Mucosa of rectum (tissue), 2 donors: ENCODE measurements around the gene ITGBL1.
A peak's percentile ranks its signal among the peaks of the same experiment; 100 is the strongest.

Experiments
- H3K27ac ChIP-seq, 2 donors: one replicate each; pipeline ENCODE4 v1.7.0; 2013; ENCODE audit warnings: inconsistent platforms in 2 of 2, low read depth in 2 of 2, low read length in 2 of 2
- H3K27me3 ChIP-seq, 2 donors: one replicate each; pipeline ENCODE4 v1.7.0; 2013; ENCODE audit warnings: low read length in 2 of 2; ENCODE audit not compliant: control insufficient read depth in 2 of 2, insufficient read depth in 2 of 2
- H3K36me3 ChIP-seq, 2 donors: one replicate each; pipeline ENCODE4 v1.7.0; 2013; ENCODE audit warnings: low read length in 2 of 2; ENCODE audit not compliant: control insufficient read depth in 2 of 2, insufficient read depth in 2 of 2
- H3K4me1 ChIP-seq, 2 donors: one replicate each; pipeline ENCODE4 v1.7.0; 2013; ENCODE audit warnings: low read length in 2 of 2, mild to moderate bottlenecking in 1 of 2; ENCODE audit not compliant: control insufficient read depth in 2 of 2, insufficient read depth in 2 of 2
- H3K4me3 ChIP-seq, 2 donors: one replicate each; pipeline ENCODE4 v1.7.0; 2013; ENCODE audit warnings: low read length in 2 of 2
- H3K9ac ChIP-seq, 2 donors: one replicate each; pipeline ENCODE4 v1.7.0; 2013; ENCODE audit warnings: low read length in 2 of 2, low read depth in 1 of 2, mild to moderate bottlenecking in 1 of 2
- H3K9me3 ChIP-seq, 2 donors: one replicate each; pipeline ENCODE4 v1.7.0; 2013; ENCODE audit warnings: low read length in 2 of 2; ENCODE audit not compliant: control insufficient read depth in 2 of 2
- donor health status: healthy.
- donor health status: Normal muscosa, but diverticular disease.

Gene ITGBL1

DNA sequence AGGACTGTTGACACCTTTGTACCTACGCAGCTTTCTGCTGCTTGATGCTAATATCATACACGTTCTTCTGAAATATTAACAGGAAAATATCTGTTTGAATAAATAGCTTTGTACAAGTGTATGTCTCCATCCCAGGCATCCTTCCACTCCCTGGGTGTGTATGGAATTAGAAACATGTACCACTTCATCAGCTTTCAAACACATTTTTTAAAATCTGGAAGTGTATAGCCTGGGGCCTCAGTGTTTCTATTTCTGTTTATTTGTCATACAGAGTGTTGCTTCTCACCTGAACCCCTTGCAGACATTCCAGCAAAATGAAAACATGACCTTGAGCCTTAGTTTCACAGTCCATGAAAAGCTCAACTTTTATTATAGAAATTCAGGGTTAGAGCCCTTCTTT is 168.6 kb downstream of the ITGBL1 start:
- H3K27me3 ChIP-seq, result no peaks in the 10 kb centered on the region
- H3K27ac ChIP-seq, result no peak overlapping the region
- H3K36me3 ChIP-seq, result no peaks in the 10 kb centered on the region
- H3K4me1 ChIP-seq, result peaks cover 0 to 16% of the 10 kb centered on the region in 2 donors
- H3K9me3 ChIP-seq, result no peaks in the 10 kb centered on the region
- no peak overlapping the region for H3K9ac ChIP-seq
- H3K4me3 ChIP-seq, result no peak overlapping the region

DNA sequence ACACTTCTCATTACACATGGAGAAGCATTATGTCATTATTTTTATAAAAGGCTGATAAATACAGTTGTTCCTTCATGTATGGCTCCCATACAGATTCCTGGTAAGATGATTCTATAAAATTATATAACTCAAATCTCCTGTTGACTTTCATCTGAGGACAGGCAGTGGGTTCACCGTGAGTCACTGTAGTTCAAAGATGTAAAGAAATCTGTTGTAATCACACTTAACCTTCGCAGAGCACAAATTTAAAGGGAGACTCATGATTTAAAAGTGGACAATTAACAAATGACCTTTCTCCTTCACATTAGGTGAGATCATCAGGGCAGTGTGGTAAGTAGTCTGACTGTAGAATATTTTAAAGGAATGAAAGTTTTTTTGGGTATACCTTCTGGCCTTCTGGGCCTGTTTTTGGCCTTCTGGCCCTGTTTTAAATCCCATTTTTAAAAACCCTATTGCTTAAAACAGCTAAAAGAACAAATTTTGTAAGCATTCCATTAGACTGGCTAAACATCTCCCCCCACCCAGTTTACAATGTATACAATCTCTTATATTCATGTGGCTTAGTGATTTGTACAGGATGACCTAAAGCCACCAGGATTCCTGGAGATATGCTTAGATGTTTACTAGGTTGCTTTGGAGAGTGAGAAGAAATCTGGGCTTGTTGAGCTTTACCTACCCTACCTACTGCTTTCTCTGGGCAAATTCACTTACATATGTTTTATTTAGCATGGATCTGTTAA is 171.2 kb downstream of the ITGBL1 start:
- peak overlapping the region in 1 of 2 donors; percentile 34 for H3K4me3 ChIP-seq
- H3K9me3 ChIP-seq, result no peaks in the 10 kb centered on the region
- H3K36me3 ChIP-seq, result no peaks in the 10 kb centered on the region
- no peaks in the 10 kb centered on the region for H3K27me3 ChIP-seq
- H3K4me1 ChIP-seq, result peaks cover 7 to 20% of the 10 kb centered on the region in 2 donors
- H3K9ac ChIP-seq, result no peak overlapping the region
- H3K27ac ChIP-seq, result peak overlapping the region; percentile 26 to 35

DNA sequence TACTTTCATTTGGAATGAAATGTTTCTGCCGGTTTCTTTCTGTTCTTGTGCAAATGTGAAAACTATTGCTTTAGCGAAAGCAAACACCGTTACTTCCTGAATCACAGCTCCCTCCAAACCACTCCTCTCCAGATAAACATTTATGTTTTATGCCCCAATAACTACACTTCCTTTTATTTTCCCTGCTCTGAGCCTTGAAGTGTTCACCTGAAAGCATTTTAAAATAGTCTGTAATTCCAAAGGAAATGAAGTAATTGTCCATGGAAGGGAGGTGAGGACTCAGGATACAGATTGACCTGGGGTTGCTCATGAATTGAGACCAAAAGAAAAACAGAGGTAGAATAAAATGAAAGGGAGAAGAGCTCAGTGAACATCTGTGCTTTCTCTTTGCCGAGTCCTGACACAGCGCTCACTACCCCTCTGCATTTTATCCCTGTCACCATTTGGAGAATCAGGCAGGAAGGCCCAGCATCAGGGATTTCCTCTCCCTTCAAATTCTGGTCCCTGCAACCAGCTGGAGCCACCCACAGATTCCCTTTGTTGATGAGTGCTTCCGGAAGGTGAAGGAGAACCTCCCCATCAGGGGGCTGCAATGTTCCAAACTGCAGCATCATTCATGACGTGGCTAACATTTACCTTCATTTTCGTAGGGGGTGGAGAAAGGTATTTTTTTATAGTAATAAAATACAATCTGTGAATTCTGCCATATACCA is 171.9 kb downstream of the ITGBL1 start:
- H3K27me3 ChIP-seq, result no peaks in the 10 kb centered on the region
- peak overlapping the region in 1 of 2 donors; percentile 39 for H3K4me3 ChIP-seq
- no peaks in the 10 kb centered on the region for H3K9me3 ChIP-seq
- H3K36me3 ChIP-seq, result no peaks in the 10 kb centered on the region
- H3K27ac ChIP-seq, result peak overlapping the region; percentile 26 to 35
- peaks cover 7 to 20% of the 10 kb centered on the region in 2 donors for H3K4me1 ChIP-seq
- H3K9ac ChIP-seq, result no peak overlapping the region

DNA sequence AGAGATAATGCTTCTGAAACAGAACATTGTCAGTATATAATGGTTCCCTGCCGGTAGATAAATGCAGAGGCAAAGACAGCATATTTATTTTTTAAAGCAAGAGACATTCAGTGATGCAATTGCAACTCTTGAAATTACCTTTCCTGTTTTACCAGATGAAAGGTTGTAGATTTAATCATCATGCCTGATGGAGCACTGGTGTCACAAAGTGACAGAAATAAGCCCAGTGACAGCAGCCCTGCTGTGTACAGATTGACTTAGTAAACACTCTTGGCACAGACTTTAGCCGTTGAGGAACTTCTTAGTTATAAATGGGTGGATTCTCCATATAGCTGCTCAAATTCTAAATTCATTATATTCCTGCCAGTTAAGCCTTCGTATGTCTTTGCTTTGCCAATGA is 172.5 kb downstream of the ITGBL1 start:
- Histone ChIP-seq H3K27me3 (no peaks in the 10 kb centered on the region), H3K36me3 (no peaks in the 10 kb centered on the region), H3K27ac (no peak overlapping the region), H3K9me3 (no peaks in the 10 kb centered on the region), H3K9ac (no peak overlapping the region), H3K4me3 (no peak overlapping the region), H3K4me1 (peaks cover 7 to 20% of the 10 kb centered on the region in 2 donors)

DNA sequence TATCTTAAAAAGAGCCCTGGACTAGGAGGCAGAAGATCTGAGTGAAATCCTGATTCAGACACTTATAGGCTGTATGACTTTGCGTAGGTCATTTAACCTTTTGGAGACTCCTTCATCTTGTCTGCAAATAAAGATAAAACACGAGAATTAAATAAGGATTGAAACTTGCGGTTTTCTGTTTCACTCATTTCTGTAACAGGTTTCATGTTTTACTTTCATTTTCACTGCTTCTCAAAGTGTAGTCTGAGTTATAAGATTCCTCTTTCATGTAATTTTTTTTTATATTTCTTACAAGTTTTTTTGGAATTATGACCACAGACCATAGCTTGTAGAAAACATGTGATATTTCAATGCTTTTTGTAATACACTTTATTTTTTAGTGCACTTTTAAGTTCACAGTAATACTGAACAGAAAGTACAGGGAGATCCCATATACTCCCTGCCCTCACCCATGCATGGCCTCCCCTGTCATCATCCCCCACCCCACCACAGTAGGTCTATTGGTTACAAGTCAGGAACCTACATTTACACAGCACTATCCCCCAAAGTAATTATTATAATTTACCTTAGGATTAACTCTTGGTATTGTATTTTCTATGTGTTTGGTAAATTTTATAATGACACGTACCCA is 174.6 kb downstream of the ITGBL1 start:
- Histone ChIP-seq H3K27me3 (no peaks in the 10 kb centered on the region), H3K4me3 (peak overlapping the region; percentile 28 to 32), H3K9me3 (no peaks in the 10 kb centered on the region), H3K36me3 (no peaks in the 10 kb centered on the region), H3K4me1 (peaks cover 7 to 20% of the 10 kb centered on the region in 2 donors), H3K9ac (no peak overlapping the region), H3K27ac (no peak overlapping the region)

DNA sequence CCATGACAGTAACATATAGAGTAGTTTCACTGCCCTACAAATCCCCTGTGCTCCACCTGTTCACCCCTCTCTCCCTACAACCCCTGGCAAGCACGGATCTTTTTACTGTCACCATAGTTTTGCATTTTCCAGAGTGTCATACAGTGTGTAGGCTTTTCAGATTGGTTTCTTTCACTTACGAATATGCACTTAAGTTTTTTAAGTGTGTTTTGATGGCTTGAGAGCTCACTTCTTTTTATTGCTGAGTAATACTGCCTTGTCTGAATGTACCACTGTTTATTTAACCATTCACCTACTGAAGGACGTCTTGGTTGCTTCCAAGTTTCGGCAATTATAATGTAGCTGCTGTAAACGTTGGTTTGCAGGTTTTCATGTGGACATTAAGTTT is 175.1 kb downstream of the ITGBL1 start:
- no peak overlapping the region for H3K9ac ChIP-seq
- H3K27ac ChIP-seq, result no peak overlapping the region
- H3K4me3 ChIP-seq, result peak overlapping the region; percentile 28 to 32
- H3K27me3 ChIP-seq, result no peaks in the 10 kb centered on the region
- no peaks in the 10 kb centered on the region for H3K9me3 ChIP-seq
- H3K36me3 ChIP-seq, result no peaks in the 10 kb centered on the region
- peaks cover 7 to 20% of the 10 kb centered on the region in 2 donors for H3K4me1 ChIP-seq

DNA sequence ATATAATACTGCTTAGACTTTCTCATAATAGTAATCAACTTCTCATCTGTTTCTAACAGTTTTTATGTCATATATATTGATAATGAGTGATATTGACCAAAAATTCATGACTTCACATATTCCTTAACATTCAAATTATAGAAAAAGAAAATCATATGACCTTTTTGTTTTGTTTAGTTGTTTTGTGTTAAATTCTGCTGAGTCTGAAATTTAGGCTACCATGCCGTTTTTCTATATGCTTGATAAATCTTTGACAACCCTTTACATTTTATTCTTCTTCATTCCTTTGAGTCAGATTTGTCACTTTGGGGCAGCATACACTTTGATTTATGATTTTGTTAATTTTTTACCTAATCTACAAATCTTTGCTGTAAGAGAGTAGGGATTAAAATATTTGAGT is 176.4 kb downstream of the ITGBL1 start:
- Histone ChIP-seq H3K9ac (no peak overlapping the region), H3K27me3 (no peaks in the 10 kb centered on the region), H3K4me1 (peaks cover 7 to 14% of the 10 kb centered on the region in 2 donors), H3K36me3 (no peaks in the 10 kb centered on the region), H3K27ac (no peak overlapping the region), H3K9me3 (no peaks in the 10 kb centered on the region), H3K4me3 (no peak overlapping the region)

DNA sequence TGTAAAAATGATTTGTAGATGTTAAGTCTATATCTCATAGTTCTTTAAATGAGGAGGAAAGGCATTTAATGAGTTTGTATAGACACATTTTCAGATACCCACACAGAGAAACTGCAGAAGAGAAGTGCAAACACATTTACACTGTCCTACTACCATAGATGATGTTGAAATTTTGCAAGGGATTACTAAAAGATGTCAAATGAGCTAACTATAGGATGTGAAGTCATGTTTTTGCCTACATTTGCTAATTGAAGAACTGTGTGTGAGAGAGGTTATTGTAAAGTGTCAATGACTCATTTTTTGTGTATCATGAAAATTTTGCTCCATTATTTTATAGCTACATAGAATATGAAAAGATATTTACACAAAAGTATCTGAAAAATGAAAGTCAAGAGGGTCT is 178.9 kb downstream of the ITGBL1 start:
- no peaks in the 10 kb centered on the region for H3K36me3 ChIP-seq
- H3K4me3 ChIP-seq, result no peak overlapping the region
- peaks cover 4 to 7% of the 10 kb centered on the region in 2 donors for H3K4me1 ChIP-seq
- no peaks in the 10 kb centered on the region for H3K27me3 ChIP-seq
- no peak overlapping the region for H3K9ac ChIP-seq
- H3K9me3 ChIP-seq, result no peaks in the 10 kb centered on the region
- H3K27ac ChIP-seq, result no peak overlapping the region

DNA sequence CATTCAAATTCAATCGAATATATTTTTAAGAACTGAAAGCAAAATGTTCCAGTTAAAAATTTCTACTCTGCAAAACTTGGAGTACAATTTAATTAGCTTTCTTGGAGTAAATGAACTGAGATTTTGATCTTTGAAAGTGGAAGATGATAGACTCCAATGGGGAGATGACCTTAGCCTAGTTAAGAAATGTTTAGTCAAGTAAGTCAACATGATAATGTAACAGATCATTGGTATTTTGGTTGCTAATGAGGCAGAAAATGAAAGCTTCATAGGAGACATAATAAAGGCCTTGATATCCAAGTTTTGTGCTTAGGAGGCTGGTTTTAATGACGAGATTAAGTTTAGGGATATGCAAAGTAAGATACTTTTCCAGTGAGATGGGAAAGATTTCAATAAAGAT is 181.7 kb downstream of the ITGBL1 start:
- no peaks in the 10 kb centered on the region for H3K4me1 ChIP-seq

DNA sequence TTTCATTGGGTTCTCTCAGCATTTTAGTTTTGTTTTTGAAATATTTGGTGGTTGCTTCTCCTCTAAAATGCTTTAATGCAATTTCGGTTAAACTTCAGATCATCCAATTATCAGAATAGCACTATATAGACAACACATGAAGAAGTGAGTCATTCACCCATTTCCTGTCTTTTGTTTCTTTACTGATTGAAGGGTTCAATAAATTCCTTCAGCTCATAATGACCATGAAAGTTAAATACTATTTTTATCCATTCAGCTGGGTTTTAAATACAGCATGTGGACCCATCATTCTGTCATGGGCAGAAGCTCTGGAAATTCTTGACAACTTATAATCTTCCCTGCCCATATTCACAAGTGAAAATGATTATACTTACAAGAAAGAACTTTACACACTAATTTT is 187.2 kb downstream of the ITGBL1 start:
- Histone ChIP-seq H3K4me1 (no peaks in the 10 kb centered on the region), H3K9me3 (no peaks in the 10 kb centered on the region), H3K27me3 (no peaks in the 10 kb centered on the region), H3K36me3 (no peaks in the 10 kb centered on the region), H3K27ac (no peak overlapping the region), H3K4me3 (no peak overlapping the region), H3K9ac (no peak overlapping the region)

More for the DNA sequence above, 181.7 kb downstream of the ITGBL1 start:
- Histone ChIP-seq H3K27me3 (no peaks in the 10 kb centered on the region), H3K9ac (no peak overlapping the region), H3K9me3 (no peaks in the 10 kb centered on the region), H3K36me3 (no peaks in the 10 kb centered on the region), H3K4me3 (no peak overlapping the region), H3K27ac (no peak overlapping the region)
